Mesodermal cell (in vitro differentiated cells): ENCODE data around the gene SLCO2A1.

Experiments used
- H3K27ac ChIP-seq: 2 replicates; pipeline ENCODE4 v1.7.0; 2013; ENCODE audit warnings: mild to moderate bottlenecking, low read depth, low read length, moderate library complexity; ENCODE audit not compliant: severe bottlenecking
- H3K36me3 ChIP-seq: 2 replicates; pipeline ENCODE4 v1.7.1; 2013; ENCODE audit warnings: mild to moderate bottlenecking, low read length, moderate library complexity; ENCODE audit not compliant: control insufficient read depth, insufficient read depth
- H3K4me1 ChIP-seq: one replicate; pipeline ENCODE4 v1.7.1; 2013; ENCODE audit warnings: mild to moderate bottlenecking, low read length; ENCODE audit not compliant: insufficient read depth, control insufficient read depth, poor library complexity, severe bottlenecking
- H3K4me3 ChIP-seq: 2 replicates; pipeline ENCODE4 v1.7.0; 2013; ENCODE audit warnings: low read length, control low read depth, mild to moderate bottlenecking; ENCODE audit not compliant: insufficient read depth, poor library complexity, severe bottlenecking; ENCODE audit errors: extremely low read depth
- H3K9me3 ChIP-seq: 2 replicates; pipeline ENCODE4 v1.7.1; 2013; ENCODE audit warnings: mild to moderate bottlenecking, low read length, moderate library complexity; ENCODE audit not compliant: control insufficient read depth
- WGBS, 2 experiments: methylation state at CpG; one replicate each; pipeline ENCODE4 v1.1.5; 2013; ENCODE audit warnings: missing lambda C conversion rate in 2 of 2; ENCODE audit not compliant: insufficient coverage in 2 of 2; 5-methylcytosine and 5-hydroxymethylcytosine counted together

The SLCO2A1 gene

DNA sequence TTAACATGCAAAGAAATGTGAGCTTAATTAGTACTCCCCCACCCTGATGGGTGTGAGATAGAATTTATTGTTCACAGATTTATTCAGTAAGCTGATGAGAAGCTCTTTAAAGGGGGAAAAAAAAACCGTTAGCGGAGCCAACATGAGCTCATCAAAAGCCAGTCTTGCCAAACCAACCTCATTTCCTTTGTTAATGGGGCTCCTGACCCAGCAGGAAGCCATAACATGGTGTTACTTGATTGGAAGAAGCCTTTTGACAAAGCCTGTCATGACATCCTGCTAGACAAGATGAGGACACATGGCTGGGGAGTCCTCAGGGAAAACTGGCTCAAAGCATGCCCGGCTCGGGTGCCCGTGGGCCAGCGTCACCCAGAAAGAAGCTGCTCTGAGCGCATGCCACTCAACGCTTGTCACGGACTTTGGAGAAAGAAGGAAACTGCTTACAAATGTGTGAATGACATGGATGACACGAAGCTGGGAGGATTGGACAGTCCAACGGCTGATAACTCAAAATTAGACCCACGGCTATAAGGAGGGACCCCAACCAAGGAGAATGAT lies 64.6 kb downstream of the SLCO2A1 start:
- Histone ChIP-seq H3K9me3 (no peaks in the 10 kb centered on the region), H3K36me3 (no peaks in the 10 kb centered on the region), H3K27ac (no peak overlapping the region), H3K4me1 (peaks cover 8% of the 10 kb centered on the region), H3K4me3 (no peak overlapping the region)
- WGBS, 2 experiments: 97 to 98% methylated on average over 10 to 12 of the region's 12 CpGs

DNA sequence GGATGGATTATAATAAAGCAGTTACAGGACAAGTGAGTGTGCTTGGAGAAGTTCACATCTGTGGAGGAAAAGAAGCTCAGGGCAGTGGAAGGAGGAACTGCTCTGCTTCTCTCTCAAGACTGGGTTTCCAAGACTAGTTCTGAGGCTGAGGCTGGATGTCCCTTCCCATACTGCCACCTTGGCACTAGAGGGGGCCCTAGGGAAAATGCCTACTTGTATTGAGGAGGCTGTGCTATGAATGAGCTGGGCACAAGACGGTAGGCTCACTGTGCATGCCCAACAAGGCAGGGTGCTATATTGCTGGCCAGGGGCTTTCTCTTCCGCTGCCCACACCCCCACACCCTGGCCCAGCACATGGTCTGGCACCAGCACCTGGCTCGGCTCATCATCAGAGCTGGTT lies 65.2 kb downstream of the SLCO2A1 start:
- 100% methylated on average over 1 to 2 of the region's 3 CpGs for WGBS, 2 experiments
- H3K4me1 ChIP-seq: peaks cover 8% of the 10 kb centered on the region
- no peaks in the 10 kb centered on the region for H3K36me3 ChIP-seq
- H3K4me3 ChIP-seq: no peak overlapping the region
- H3K9me3 ChIP-seq: no peaks in the 10 kb centered on the region
- no peak overlapping the region for H3K27ac ChIP-seq

DNA sequence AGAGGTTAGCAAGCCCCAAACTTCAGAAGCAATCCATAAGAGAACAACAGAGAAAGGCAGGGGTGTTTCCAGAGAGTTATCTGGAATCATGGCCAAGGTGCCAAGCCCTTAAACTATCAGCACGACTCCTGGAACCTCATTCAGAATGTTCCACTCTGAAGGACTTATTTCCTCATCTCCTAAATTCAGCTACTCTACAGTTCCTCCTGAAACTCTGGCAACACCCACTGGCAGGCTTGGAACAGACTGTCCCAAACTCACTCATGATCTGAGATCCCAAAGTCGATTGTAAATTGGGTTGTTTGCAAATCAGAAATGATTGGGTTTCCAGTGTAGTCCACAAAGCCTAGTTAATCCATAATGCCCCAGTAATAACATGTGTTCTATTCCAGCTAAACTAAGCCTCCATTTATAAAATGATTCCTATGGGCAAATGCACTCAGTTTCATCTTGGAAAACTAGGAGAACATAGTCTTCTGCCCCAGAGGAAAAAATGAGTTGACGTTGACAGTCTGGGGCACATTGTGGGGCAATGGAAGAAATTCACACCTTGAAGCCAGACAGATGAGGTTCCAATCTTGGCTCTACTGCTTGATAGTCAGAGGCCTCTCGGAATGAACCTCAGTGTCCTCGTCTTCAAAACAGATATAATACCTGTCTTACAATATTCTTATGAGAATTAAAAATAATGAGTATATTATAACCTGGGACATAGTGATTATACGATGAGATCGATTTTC lies 65.9 kb downstream of the SLCO2A1 start:
- Histone ChIP-seq H3K4me1 (peaks cover 8% of the 10 kb centered on the region), H3K4me3 (no peak overlapping the region), H3K36me3 (no peaks in the 10 kb centered on the region), H3K9me3 (no peaks in the 10 kb centered on the region), H3K27ac (no peak overlapping the region)
- 97 to 100% methylated on average over 3 to 5 of the region's 7 CpGs for WGBS, 2 experiments

DNA sequence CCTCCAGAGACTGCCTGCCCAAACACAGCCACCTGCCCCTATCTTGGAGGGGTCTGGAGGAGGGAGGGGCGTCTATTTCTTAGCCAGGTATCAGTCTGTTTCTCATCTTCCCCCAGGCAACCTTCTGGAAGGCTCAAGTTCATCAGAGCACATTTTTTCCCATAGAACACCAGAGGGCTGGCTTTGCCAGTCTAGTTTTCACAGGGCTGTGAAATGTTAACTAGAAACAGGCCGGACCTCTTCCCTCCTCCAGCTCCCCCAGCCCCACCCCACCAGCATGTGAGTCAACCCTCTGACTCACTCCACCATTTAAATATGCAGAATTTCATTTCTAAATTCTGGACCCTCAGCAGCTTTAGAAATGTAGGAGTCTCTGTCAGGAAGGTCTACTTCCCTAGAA lies 66.9 kb downstream of the SLCO2A1 start:
- 80% methylated on average over 1 of the region's 2 CpGs; no CpG with 5 or more reads in 1 of the 2 experiments for WGBS, 2 experiments
- Histone ChIP-seq H3K36me3 (no peaks in the 10 kb centered on the region), H3K27ac (no peak overlapping the region), H3K9me3 (no peaks in the 10 kb centered on the region), H3K4me3 (no peak overlapping the region), H3K4me1 (peaks cover 2% of the 10 kb centered on the region)

DNA sequence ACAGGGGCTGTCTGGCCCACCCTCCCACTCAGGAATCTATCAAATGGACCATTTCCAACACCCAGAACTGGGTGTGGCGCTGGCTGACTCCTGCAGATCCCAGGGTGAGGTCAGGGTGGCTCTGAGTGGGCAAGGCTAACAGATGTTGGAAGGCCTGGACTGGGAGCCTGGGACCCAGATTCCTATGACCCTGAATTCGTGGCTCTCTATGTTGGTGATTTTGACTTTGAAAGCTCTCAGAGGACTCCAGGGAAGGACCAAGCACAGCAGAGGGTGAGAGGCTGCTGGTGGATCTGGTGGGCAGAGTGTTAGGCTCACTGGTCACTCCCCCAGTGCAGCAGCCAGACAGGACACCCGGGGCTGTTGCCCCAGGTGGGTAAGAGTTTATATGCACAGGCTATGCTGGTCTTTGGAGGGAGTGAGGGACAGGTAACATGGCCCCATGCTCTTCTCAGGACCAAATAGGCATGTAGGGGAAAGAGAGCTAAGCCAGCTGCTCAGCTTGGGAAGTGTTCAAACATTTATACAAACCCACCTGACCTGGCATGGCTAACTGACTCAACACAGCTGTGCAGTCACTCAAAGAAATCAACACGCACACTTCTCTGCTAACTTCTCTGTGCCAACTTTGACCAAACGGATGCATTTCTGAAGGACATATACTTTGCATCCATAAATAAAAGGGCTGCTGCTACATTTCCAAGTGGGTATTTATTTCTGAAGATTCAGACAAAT lies 71.5 kb downstream of the SLCO2A1 start:
- H3K4me3 ChIP-seq: no peak overlapping the region
- H3K36me3 ChIP-seq: no peaks in the 10 kb centered on the region
- H3K27ac ChIP-seq: no peak overlapping the region
- WGBS, 2 experiments: 84 to 94% methylated on average over 3 to 5 of the region's 5 CpGs
- no peaks in the 10 kb centered on the region for H3K9me3 ChIP-seq
- H3K4me1 ChIP-seq: peaks cover 2% of the 10 kb centered on the region

DNA sequence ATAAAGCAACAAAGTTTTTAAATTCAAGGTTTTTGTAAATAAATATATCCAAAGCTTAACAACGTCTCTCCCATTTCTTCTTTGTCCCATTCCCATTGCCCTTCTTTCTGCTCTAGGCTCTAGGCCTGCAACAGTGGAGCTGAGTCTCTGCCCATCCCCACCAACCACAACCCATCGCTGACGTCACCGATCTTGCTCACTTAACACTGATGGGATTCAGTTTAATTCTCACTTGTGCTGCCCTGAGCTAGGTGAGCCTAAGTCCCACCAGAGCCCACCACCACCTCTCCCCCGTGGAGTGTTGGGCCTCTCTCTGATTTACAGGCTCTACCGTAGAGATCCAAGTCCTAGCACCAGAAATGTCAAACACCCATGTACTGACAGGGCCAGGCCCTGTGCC lies 72.7 kb downstream of the SLCO2A1 start:
- no peak overlapping the region for H3K4me3 ChIP-seq
- H3K27ac ChIP-seq: no peak overlapping the region
- no peaks in the 10 kb centered on the region for H3K4me1 ChIP-seq
- H3K36me3 ChIP-seq: no peaks in the 10 kb centered on the region
- WGBS, 2 experiments: 88 to 95% methylated on average over 4 to 6 of the region's 6 CpGs
- H3K9me3 ChIP-seq: no peaks in the 10 kb centered on the region

DNA sequence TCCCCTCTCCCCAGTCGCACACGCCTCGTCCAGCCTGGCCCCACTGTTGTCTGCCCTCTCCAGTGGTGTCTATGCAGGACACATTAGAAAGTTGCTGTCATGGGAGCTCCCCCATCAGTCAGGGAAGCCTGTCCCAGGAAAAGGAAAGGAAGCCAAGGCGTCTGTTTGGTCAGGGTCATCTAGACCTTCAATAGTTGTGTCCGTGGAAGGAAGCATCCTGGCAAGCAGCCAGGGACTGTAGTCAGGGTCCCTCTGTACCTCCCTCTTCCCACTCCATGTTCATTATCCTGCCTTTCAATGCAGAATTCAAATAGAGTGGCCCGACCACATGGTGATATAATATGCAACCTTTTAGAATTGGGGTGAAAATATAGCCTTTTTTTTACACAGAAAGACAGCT lies 73.4 kb downstream of the SLCO2A1 start:
- WGBS, 2 experiments: 50 to 91% methylated on average over 1 to 4 of the region's 6 CpGs
- Histone ChIP-seq H3K4me3 (no peak overlapping the region), H3K36me3 (no peaks in the 10 kb centered on the region), H3K4me1 (no peaks in the 10 kb centered on the region), H3K27ac (no peak overlapping the region), H3K9me3 (no peaks in the 10 kb centered on the region)

DNA sequence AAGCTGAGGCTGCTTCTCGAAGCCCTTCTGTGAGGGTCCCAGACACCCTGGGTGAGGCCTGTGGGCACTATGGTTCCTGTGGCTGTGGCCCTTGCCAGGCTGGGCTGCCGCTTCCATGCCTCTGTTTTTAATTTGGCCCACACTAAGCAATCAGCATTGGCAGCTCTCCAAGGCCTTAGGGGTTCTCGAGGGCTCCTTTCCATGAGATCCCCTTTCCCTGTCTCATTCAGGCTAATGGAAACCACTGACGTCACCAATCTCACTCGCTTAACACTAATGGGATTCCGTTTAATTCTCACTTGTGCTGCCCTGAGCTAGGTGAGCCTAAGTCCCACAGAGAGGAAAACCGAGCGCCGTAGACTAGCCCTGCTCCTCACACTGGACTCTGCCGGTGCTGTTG lies 73.8 kb downstream of the SLCO2A1 start:
- 87 to 89% methylated on average over 8 to 9 of the region's 10 CpGs for WGBS, 2 experiments
- no peaks in the 10 kb centered on the region for H3K9me3 ChIP-seq
- no peak overlapping the region for H3K4me3 ChIP-seq
- H3K36me3 ChIP-seq: no peaks in the 10 kb centered on the region
- H3K4me1 ChIP-seq: no peaks in the 10 kb centered on the region
- H3K27ac ChIP-seq: no peak overlapping the region

DNA sequence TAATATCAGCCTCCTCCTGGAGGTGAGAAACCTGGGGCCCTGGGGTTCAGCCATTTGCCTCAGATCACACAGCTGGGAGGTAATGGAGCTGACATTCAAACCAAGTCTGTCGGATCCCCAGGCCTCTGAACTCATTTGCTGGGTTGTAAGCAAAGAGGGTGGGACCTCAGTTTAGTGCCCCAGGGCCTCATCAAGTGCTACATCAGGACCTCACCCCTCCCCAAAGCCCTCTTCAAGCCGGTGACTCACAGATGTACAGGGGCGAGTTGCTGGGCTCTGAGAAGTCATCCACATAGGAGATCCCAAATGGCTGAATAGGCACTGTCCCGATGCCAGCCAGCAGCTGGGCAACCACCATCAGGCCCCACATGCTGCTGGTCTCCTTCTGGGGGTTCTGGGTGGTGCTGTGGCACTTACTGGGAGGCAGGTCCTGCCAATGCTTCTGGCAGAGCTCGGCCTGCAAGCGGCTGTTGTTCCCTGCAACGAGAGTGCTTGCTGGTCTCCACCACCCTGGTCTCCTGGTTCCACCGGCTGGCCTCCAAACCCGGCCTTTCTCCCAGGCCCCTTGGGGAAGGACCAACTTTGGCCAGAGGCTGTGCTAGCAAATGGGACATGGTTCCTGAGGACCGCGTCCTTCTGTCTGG lies 74.9 kb downstream of the SLCO2A1 start:
- no peak overlapping the region for H3K27ac ChIP-seq
- H3K4me1 ChIP-seq: no peaks in the 10 kb centered on the region
- H3K36me3 ChIP-seq: no peaks in the 10 kb centered on the region
- no peak overlapping the region for H3K4me3 ChIP-seq
- 94 to 98% methylated on average over 5 to 11 of the region's 11 CpGs for WGBS, 2 experiments
- no peaks in the 10 kb centered on the region for H3K9me3 ChIP-seq

DNA sequence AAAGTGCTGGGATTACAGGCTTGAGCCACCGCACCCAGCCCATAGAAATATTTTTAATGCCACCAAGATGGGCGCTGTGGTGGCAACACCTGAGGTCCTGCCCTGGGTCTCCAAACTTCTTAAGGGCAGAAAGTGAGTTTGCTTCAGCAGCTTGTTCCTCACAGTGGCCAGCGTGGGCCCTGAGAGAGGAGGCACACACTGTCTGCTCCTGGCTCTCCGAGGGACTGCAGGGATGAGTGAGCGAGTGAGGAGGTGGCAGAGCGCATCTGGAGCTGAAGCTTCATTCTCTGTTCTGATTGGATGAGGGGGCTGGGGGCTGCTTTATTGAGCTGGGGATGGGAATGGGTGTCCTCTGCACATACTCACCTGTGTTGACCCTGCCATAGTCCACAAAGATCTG lies 76.4 kb downstream of the SLCO2A1 start:
- no peaks in the 10 kb centered on the region for H3K9me3 ChIP-seq
- WGBS, 2 experiments: 90 to 100% methylated on average over 3 to 6 of the region's 6 CpGs
- H3K27ac ChIP-seq: no peak overlapping the region
- H3K4me3 ChIP-seq: no peak overlapping the region
- no peaks in the 10 kb centered on the region for H3K36me3 ChIP-seq
- no peaks in the 10 kb centered on the region for H3K4me1 ChIP-seq
